Stimulated activated CD4-positive, alpha-beta T cell treated with anti-CD3 and anti-CD28 coated beads, Interleukin-1b, Interleukin-23, amount 100 ng/mL, for 1 hour (primary cell): ENCODE results near the gene AUTS2.

Experiments
- DNase-seq, 2 donors: peaks; one replicate each; pipeline ENCODE4 v3.0.0-alpha.2; 2020; ENCODE audit warnings: low read depth in 2 of 2

Gene AUTS2

DNA sequence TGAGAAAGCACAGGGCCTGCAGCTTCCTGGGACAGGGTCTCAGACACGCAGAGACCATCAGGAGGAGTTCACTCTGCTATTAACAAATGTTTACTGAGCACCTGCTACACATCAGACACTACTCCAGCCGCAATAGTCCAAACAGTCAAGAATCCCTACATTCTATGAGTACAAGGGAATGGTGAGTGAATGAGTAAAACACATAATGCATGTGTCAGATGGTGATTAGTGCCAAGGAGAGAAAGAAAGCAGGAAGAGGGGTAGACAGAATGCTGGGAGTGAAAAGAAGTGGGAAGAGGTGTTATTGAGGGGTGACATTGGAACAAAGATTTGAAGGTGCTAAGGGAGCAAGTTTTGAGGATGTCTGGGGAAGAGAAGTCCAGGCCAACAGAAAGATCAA is 899.5 kb downstream of the AUTS2 start:
- no peak for DNase-seq

DNA sequence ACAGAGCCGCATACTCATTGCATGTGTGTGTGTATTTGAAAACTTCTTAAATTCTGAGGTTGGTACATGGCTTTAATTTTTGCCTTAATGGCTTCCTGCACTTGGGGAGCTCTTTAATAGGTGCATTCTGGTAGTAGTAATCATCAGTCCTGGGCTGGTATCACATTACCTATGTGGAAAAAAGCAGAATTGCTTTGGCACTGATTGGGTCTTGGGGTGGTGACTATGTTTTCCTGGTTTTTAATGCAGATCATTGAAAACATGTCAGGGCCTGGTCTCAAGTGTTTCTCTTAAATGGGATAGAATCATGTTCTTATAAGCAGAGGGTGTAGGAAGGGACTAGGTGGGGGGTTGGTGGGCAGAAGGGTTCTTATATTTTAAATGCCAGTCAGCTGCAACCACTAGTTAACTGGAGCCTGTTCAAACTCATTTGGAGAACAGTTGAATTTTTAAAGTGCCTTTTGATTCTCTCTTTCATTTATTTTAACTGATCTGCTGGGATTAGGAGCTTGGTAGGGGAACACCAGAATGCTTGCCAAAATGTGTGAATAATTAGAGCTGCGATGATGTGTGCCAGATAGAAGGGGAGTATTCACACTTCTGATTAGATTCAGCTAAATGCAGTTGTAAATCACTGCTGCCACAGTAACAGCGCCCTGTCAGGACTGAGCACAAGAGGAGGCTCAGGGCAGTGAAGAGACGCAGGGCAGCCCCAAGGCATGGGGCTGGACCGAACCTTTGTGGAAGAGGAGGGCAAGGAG is 900.1 kb downstream of the AUTS2 start:
- no peak for DNase-seq

DNA sequence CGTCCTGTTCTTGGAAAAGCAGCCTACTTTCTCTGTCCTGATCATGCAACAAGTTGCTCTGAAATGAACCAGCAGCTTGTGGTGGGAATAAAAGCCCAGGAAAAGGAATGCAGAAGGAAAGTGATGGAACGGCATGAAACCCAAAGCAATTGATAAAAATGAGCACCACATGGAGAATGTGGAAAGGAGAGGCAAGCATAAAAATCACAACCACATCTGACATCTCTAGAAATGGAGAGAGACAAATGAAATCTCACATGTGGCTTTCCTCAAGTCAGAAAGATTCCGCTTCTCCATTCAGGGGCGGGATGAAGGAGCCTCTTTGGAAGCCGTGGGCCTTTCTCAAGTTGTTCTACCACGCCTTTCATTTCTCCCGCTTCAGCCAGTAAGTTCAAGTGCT is 902.0 kb downstream of the AUTS2 start:
- no peak for DNase-seq

DNA sequence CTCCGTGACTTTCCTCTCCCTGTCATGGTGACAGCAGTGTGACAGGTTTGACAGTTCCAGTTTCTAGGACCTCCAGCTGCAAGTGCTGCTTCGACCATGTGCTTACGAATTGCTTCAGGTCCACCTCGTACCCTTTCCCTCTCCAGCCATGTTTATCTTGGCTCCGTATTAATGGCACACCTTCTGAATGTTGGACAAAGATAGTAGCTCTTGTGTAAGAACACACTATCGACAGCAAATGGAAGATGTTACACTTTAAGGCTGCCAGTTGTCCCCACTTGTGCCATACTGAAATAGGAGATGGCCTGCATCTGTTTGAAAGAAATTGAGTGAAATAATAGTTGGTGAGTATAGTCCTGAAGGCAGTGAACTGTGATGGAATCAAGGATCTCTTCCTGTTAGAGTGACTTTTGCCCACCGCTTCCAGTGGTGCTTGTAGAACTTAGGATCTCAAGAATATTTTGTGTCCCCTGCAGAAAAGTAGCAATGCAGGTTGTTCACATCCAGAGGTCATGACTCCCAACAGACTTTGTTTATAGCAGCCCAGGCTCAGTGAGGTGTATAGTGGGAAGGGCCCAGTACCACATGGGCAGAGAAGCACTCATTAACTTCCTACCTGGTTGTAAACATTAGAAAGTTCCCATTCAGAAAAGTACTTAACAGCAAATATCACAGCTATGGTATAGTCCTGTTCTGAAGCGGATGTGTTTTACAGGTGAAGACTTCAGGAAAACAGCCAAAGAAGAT is 904.0 kb downstream of the AUTS2 start:
- no peak for DNase-seq

DNA sequence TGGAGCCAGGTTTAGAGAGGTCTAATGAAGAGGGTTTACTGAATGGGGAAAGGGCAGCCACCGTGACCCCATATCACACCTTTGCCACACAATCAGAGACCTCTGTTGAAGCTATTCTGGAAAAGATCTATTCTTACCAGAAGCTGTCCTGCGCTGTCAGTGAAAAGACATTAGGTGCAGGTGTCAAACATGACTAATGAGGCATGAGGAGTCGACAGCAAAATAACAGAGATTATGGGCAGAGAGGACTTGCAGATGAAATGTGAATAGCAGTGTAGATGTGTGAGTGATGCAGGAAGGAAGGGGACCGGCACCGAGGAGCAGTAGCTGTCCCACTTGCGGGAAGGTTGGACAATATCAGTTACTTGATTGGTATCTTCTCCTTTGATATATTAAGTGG is 906.0 kb downstream of the AUTS2 start:
- no peak for DNase-seq

DNA sequence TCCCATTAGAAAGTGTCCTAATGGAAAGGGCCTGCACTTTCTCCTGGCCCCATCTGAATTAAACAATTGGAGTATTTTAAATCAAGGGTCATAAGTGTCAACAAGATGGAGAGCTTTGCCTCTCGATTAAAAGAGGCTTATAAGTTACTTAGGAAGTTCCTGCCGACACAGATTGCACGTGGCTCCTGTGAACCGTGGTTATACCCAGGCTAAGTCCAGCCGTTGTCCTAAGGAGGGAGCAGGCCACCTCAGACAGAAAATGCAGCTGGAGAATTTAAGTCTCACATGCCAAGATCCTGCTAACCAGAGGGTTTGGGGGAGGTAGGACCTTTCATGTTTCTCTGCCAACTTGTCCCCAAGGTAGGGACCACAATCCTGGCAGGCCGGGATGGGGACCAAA is 907.2 kb downstream of the AUTS2 start:
- DNase-seq = no peak

DNA sequence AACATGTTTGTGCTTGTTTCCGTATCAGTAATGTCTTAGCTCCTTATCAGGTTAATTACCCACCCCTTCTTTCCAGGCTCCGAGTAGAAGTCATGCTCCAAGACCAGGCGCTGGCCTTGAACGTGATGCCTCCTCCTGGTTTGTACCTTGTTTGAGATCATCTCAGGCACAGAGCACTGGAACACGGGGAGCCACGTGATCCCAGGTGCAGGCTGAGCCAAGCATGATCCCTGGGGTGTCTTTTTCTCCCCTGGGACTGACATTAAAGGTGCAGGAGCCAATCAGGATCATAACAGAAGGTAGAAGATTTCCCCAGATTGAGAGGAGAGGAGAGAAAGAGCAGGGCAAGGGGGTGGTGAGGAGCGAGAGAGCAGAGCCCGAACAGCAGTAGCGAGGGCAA is 907.6 kb downstream of the AUTS2 start:
- DNase-seq = no peak

DNA sequence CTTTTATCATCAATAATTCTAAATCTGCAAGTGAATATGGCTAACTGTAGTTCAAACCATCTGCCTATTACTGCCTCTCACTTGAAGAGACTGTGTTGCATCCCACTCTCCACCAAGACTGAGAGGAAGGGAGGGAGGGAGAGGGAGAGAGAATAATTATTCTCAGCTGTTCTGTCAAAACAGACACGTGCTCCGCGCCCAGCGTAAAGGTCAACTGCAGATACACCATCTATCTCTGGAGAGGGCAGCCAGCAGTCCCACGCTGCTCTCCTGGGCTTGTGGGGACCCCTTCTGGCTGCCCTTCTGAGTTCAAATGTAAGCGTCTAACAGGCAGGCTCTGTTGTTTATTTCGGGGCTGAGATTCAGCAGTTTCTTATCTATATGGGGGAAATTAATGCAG is 908.2 kb downstream of the AUTS2 start:
- DNase-seq = no peak

DNA sequence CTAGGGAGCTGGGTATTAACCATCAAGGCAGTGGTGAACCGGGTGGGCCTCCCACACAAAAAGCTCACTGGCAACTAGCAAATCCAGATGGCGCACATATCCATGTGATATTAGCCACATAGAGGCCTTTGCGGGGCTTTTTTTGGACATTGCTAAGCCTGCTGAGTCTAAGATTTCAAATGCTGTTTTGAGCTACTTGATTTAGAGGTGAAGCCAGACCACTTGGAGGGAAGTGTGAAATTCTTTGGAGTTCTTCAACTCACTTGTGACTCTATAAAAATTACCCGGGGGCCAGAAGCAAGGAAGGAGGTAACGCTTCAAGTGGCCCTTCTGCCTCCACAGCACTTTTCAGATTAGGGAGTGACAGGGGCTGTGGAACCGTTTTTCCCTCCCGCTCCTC is 913.9 kb downstream of the AUTS2 start:
- no peak for DNase-seq

DNA sequence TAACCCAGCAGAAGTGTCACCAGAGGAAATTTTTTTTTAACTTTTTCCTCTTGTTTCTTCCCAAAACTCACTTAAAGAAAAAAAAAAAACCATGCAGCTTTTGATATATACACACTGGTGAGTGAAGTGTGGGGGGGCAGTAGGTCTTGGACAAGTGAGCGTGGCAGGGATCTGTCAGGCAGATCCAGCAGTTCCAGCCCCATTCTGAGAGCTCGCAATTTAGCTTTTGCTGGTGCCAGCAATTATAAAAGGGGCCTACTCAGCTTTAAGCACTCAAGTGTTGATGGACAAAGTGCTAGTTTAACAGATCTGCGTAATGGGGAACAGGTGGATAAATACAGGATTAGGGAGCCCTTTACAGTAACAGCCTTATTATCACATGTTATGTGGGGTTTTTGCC is 914.5 kb downstream of the AUTS2 start:
- no peak for DNase-seq

DNA sequence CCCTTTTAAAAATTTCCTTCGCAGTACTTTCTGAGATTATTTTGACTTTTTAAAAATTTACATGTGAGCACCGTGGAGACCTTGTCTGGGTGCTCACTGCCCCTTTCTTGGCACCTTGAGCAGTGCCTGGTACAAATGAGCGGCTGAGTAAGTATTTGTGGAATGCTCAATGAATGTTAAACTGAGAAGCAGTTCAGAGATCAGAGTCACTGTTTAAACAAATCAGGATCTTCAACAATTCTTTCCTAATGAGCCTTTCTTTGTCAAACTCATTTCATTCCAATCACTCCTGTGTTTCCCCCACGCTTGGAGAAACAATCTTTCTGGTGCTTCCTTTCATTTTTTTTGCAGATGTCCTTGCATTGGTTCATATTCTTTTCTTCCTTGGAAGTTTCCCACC is 922.3 kb downstream of the AUTS2 start:
- no peak for DNase-seq

DNA sequence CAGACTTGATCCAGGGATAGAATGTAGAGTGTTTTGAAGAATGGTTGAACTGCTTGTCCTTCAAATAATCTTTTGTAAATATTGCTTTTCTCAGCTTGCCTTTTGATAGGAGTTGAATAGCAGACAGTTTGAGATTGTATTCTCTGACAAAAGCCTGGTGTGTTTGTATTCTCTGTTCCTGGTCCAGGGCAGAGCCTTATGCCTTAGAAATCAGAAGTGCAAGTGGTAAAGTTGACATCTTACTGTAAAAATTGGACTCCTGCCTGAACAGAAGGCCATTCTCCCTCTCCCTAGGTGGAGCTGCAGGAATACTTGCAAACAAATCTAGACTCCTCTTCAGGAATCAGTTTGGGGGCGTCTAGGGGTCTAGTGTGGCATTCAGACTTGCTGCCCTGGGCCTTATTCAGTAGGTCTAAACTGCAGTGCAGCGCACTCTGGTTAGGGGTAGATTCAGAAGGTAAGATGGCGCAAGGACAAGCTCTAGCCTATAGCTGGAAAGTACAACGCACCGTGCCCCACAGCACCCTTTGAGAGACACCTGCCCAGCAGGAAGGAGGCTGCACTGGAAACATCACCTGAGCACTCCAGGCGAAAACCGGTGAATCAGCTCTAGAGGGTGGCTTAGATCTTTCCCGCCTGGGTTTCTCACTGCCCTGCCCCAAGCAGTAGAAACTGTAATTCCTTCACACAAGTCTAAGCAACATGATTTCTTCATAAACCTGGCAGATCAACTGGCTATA is 925.1 kb downstream of the AUTS2 start:
- no peak for DNase-seq

DNA sequence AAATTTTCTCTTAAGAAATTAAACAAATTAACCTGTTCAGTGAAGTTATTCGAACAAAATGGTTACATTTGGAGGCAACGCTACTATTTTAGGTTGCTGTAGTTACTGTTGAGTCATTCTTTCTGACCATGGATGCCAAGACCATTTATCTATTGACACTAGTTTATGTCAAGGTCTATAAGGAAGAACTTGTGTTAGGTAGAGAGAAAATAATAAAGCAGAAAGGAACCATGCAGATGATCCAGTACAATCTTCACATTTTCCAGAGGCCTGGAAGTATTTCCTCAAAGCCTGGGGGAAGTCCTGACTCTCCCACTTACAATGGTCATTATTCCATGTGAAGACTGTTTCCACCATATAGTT is 925.7 kb downstream of the AUTS2 start:
- DNase-seq = no peak

DNA sequence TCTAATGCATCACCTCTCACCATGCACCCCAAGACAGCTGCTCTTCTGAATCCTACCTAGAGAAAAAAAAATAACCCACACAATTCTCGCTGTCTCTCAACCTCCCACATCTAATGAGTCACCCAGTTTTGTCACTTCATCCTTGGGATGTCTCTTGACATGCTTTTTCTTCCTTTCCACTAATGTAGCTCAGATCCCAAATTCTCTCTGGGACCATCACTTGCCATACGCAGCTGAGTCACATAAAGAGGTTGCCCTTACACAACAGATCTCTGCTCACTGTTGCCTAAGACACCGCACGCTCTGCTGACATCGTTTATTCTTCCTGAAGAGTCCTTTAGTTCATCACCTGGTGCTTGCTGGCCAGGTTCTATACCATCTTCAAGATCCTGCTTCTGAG is 927.7 kb downstream of the AUTS2 start:
- no peak for DNase-seq

DNA sequence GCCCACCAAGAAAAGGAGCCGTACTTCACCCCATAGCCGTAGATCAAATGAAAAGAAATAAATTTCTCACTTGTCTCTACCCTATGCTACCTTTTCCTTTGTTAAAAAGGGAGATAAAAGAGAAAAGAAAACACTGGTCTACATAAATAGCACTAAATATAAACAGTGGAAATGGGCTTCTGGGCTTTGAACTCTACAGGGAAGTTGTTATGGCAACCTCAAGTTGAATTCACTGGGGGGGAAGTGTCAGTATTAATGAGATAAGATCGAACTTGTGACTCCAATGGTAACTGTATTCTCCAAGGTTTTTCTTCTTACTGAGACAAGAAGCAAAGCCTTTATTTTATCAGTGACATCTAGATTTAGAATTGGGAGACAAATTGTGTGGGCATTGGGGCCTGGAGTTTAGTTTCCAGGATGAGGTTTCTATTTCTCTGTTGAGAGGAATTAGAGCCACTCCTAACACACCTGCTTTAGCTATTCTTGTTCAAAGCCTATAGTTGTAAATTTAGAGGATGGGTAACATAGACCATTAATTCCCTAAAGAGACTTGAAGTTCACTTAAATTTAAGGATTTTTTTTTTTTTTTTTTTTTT is 929.3 kb downstream of the AUTS2 start:
- DNase-seq = no peak

DNA sequence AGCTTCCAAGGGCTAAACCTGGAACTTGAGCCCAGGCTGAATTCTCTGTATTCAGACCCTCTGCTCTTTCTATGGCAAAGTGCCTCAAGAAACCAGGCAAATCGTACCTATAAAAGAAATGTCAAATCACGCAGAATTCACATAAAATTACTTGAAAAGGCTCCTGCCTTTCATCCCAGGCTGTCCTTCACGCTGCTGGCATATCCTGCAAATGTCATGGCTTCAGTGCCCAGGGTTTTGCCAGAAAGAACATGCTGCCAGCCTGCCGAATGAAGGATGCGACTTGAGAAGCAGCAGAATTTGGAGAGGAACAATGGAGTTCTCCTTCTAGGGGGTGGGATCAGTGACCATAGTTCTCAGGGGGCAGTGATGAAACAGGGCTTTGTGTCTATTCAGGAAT is 931.2 kb downstream of the AUTS2 start:
- DNase-seq = no peak

DNA sequence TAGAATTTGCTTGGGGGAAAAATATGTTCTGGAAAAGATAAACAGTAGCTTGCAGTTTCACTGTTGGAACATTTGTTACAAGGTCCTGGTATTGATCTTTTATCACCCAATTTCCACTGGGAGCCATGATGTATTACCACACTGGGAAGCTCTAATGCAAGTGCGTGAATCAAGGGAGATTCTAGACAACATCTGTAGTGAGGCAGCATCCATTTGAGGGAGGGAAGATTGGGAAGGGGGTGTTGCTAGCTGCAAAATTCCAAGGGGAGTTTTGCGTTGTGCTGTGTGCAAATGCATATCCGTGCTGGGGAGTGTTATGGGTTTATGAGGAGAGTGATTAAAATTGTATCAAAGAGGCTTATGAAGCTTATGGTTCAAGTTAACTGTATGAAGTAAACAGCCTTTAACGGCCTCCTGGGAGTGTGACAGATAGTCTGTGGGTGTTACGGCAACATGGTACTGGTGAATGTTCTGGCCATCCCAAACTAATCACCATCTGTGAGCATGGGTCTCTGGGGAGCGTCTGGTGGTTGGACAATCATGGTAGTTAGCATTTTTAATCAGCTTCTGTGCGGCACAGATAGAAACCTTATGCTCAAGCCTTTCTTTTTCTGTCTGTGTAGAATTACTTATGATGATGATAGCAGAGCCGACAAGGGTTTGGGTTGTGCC is 931.8 kb downstream of the AUTS2 start:
- no peak for DNase-seq

DNA sequence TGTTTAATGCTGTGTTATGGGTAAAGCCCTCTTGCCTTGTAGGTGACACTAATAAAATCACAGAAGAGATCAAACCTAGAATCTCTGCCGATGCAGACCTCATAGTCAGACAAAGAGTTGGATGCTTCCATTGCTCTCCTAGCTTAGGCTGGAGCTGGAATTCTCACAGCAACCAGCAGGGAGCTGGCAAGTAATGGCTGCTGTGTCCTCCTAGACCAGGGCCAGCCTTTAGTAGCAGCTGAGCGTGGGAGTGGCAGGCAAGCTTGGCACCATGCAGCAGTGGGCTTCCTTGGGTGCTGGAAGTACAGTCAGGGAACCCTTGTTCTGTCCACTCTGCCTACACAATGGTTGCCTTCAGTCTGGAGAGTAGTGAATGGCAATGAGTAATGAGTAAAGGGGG is 935.3 kb downstream of the AUTS2 start:
- DNase-seq = no peak

DNA sequence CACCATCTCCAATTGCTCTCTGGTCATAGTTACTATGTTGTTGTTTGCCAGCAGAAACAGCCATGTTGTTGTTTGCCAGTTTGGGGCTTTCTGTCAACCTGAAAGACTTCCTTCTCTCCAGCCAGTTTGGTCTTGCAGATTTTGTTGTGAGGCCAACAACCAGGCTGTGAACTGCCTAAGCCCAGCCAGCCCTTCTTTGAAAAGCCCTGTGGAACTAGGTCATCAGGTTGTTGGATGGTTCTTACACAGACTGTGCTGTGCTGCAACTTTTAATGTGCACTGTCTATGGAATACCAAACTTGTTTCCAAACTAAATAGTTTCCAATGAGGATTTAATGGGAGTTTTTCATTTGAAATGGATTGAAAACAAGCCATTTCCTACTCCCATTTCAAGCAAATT is 940.9 kb downstream of the AUTS2 start:
- no peak for DNase-seq

DNA sequence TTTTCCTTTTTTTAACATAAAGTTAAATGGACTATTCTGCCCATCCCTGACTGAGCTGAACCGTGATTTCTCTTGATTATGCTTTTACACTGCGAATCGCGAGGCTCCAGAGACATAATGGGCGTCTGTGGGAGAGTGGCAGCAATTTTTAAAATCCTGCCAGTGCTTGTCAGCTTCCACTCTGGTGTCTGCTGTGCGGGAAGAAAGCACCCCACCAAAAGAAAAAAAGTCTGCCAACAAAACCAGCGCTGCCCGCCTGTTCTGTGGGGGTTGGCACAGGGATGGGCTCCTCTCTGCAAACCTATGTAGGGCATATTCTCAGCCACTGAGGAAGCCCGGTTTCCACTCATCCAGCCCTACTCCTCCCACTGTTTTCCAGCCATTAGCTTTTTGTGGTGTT is 941.3 kb downstream of the AUTS2 start:
- DNase-seq = no peak

DNA sequence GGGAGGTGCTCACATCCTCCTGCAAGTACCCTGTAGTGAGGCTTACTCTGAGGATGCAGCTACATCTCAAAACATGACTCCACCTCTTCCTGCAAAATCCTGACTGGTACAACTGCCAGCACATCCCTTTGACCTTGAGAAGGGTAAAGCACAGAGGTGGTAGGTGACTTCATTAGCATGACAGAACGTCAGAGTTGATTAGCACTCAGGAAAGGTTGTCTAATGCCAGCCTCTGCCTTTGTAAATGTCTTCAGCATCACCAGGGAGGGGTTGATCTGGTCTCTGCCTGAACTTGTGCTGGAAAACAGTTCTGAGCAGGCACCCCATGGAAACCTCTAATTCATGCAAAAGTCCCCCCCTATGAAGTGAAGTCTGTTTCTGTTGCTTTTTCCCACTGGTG is 942.4 kb downstream of the AUTS2 start:
- no peak for DNase-seq

DNA sequence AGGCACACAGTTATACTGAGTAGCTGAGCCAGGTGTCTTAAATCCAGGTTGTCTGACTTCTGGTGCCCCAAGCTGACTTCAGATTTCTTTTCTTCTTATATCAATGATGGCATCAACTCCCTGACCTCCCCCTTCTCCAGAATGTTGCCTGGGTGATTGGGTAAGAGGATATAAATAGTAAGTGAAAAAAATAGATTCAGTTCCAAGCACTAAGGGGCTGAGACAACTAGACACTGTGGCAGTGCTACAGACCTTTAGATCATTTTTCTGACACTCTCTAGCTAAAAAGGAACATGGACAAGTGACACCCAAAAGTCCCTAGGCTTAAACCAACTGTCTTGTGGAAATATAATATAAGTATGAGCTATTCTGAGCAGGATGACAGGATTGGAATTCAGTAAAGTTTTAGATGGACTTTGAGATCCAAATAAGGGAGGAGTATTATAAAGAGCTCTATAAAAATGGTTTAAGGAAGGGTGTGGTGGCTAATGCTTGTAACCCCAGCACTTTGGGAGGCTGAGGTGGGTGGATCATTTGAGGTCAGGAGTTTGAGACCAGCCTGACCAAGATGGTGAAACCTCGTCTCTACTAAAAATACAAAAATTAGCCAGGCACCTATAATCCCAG is 944.6 kb downstream of the AUTS2 start:
- no peak for DNase-seq
